Stimulated activated CD8-positive, alpha-beta memory T cell treated with anti-CD3 and anti-CD28 coated beads, Interleukin-7, amount 100 ng/mL, for 1 hour (primary cell): ENCODE measurements around the gene APBB2.

Source experiments
- DNase-seq, 2 donors: peaks; one replicate each; pipeline ENCODE4 v3.0.0-alpha.2; 2020; ENCODE audit warnings: low read depth in 2 of 2

APBB2 gene

DNA sequence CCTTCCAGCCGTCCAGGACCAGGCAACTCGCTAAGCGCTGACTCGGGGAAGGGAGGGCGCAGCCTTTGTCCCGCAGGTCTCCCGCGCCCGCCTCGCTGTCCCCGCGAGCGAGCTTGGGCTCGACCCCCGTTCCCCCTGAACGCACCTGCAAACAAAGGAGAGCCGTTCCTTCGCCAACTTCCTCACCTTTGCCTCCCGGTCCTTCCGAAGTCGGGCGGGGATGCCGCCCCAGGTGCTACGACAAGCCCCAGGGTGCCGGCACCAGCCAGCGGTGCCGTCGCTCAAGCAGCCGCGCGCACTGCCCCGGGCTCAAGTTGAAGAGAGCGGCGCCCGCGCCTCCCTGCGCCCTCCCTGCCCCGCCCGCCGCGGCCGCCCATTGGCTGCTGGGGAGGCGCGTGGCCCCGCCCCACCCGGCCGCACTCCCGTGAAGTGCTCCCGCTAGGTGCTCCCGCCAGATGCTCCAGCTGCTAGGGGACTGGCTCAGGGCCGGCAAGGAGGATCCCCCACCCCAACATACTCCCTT, 357.4 kb downstream of the APBB2 start:
- no peak for DNase-seq

DNA sequence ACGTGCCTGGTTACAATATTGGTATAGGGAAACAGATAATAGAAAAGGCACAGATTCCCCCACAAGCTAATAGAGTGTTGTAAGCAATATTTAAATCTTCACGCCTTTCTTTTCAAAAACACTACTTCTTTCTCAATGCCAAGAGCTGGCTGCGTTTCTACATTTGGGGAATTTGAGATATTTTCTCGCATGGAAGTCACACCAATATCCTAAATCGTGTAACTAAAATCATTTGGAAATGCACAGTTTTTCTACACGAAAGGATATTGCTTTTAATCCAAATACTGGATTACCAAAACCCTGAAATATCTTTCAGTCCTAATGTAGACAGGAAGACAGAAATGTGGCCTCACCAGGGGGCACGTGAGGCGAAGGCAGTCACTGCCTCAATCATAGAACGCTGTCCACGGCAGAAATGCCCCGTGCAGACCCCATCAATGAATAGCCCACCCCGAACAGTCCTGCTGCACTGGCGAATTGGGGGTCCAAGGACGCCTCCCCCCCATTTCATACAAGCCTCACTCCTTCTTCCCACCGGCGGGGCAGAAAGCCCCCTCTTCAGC, 358.0 kb downstream of the APBB2 start:
- DNase-seq = no peak

DNA sequence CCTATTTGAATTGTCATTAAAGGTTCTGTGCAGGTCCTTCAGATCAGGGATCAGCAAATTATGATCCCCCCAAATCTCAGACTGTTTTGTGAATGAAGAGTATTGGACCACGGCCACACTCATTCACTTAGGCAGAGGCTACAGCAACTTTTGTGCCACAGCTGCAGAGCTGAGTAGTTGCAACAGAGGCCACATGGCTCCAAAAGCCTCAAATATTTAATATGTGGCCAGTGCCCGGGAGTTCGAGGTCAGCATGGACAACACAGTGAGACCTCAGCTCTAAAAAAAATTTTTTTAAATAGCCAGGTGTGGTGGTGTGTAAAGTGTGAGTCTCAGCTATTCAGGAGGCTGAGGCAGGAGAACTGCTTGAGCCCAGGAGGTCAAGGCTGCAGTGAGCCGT, 363.8 kb downstream of the APBB2 start:
- no peak for DNase-seq

DNA sequence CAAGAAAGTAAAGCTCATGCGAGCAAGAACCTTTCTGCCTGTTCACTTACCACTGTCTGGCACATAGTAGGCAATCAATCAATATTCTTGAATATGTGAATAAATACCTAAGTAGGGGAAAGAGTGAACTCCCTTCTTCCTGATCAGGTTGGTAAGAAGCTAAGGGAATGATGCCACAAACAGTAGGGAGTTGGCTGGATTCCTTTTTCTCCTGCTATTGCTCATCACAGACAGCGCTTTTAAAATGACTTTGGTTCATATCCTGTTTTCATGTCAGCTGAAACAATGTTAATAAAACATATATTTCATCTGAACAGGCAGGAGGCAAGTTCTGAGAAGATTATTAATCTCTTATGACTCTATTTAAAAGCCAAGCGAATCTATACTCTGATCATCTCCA, 365.4 kb downstream of the APBB2 start:
- DNase-seq = no peak

DNA sequence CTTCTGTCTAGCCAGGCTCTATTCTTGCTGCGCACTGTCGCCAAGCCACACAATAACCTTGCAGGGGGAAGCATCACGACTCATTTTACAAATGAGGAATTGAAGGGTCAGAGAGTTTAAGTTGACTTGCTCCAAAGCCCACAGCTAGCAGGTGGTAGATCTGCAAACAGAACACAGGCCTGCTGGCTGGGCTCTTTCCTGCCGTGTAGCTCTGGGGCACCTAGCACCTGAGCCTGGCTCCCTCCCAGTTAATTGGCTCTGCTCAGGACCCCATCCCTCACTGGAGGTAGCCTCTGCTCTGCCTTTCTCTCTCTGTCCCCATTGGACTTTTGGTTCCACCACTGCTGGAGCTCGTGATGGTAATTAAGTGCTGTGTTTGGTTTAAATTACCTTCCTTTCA, 366.1 kb downstream of the APBB2 start:
- DNase-seq = no peak

DNA sequence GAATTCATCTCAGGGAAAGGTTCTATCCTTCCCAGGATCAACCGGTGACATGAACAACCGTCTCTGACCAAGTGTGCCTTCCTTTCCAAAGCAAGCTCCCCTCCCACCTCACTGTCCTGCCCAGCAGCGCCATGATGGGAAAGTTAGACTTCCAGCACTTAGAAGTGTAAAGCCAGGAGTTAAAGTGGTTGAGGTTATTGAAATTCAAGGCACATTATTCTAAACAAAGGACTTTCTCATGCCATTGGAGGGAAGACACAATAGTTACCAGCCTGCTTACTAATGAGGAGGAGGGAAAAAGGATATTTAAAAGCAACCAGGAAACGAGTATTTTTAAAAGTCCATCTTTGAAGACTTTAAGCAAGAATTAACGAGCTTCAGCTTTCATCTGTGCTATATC, 367.8 kb downstream of the APBB2 start:
- DNase-seq = no peak

DNA sequence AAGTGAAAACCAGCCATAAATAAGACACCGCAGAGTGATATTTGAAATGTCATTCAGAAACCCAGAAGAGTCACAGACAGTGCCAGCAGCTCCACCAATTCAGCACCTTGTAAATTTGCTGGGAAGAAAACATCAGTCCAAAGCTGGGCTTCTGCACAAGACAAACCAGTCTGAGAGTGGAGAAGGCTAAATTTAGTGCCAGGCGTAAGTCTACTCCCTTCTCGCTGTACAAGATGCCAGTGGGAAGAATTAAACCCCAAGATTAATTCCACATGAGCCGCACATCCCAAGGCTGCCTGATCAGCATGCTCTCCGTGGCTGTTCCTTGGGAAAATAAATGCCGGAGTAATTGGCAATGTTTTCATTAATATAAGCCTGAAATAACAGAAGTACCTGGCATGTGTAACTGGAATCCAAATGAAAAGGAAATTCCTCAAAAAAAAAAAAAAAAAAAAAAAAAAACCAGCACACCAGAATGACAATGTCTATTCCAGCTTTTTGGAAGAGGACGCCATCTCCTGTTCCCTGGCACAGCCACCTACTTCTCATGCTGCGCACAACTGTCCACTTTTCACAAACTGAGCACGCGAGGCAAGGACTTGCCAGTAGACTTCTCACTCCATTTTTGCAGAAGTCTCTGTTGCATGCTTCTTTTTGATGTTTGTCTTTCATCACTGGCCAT, 369.0 kb downstream of the APBB2 start:
- DNase-seq = no peak

DNA sequence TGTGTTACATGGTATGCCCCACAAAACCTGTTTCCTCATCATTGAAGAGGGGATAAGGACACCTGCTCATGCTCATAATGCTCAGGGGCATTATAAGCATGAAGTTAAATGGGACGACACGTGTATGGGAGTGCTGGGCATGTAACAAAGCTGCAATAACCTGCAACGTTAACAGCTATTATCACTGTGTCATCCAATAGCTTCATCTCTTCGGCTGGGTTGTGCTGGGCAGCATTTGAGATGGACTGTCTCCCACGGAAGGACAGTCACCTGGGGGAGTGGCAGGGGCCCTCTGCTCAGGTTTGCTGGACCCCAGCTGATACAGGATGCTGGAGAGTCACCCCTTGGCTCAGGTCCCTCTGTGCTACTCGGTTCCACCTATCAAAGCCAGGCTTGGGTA, 370.1 kb downstream of the APBB2 start:
- DNase-seq = no peak

DNA sequence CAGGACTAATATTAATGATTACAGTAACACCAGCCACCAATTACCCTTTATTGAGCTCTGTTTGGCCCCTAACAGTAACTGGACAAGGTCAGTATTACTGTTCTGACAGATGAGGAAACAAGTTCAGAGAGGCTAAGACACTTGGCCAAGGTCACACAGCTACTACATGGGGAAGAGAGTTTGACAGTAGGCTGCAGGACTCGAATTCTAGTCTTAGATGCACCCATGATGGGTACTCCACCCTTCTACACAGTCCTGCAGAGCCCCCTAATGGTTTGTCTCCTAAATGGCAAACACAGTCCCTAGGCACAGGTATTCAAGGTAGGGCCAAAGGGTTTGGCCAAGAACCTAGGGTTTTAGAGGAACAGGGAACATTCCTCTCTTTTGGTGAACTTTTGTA, 370.6 kb downstream of the APBB2 start:
- DNase-seq = no peak

DNA sequence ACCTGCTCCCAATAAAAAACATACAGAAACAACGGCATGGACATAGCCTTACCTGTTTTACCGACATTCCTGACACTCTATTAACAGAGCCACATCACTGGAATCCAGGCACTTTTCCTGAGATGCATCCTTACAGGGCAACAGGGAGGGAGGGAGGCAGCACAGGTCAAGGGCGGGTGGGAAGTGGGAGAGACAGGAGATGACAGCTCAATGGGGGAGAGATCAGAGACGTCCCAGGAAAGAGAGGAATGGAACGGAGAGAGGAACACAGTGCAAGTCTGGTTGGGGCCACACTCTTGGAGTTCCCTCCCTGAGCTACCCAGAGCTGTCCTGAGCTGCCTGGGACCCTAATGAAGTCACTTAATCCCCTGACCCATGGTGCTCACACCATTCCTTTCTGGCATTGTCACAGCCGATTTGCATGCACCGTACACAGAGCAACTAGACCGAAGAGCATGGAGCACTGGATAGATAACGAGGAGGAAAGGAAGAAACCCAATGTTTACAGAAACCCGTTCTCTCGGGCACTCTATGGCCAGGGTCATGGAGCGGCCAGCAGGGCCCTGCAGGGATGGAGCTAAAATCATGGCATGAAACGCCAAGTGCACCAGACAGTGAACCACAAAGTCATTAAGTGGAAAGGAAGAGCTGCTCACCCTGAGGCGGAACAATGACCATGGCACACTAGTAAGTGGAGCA, 371.5 kb downstream of the APBB2 start:
- DNase-seq = no peak

DNA sequence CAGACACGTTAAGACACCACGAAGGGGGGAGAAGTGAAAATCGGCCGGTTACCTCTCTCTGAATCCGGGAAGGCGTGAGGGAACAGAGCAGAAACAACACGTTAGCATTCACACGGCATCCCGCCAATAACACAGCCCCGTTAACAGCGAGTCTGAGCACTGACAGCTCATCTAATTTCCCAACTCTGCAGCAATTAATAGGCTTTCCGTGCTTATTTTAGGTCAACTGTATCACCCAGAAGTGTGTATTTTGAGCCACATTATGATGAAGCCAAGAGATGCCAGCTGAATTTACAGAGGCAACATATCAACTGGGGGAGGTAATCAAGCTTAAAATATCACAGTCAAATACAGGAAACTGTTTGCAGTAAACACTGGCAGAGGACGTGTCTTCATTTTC, 372.0 kb downstream of the APBB2 start:
- no peak for DNase-seq

DNA sequence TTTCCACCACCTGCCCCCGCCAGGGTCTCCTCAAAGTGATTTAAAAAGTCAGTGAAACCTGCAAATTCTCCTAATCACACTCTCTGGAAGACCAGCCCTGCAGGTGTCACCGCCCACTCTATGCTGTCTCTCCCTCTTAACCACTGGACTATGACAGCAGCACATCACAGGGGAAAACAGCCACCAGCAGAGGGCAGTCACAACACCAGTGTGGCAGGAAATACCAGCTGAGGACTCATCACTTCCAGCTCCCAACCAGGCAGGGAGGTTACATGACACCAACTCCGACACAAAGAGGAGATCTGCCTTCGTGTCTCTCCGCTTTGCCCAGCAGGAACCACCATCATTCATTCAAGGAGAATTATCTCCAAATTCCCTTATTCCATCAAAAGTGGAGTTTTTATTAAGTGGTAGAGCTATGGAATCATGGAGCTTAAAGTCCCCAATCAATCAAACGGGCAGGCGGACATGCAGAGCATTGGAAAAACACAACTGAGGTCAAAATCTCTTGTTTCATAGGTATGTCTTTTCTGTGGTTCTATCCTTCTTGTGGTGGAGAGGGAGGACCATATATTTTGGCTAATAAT, 373.3 kb downstream of the APBB2 start:
- DNase-seq = peak; percentile 16 to 41

DNA sequence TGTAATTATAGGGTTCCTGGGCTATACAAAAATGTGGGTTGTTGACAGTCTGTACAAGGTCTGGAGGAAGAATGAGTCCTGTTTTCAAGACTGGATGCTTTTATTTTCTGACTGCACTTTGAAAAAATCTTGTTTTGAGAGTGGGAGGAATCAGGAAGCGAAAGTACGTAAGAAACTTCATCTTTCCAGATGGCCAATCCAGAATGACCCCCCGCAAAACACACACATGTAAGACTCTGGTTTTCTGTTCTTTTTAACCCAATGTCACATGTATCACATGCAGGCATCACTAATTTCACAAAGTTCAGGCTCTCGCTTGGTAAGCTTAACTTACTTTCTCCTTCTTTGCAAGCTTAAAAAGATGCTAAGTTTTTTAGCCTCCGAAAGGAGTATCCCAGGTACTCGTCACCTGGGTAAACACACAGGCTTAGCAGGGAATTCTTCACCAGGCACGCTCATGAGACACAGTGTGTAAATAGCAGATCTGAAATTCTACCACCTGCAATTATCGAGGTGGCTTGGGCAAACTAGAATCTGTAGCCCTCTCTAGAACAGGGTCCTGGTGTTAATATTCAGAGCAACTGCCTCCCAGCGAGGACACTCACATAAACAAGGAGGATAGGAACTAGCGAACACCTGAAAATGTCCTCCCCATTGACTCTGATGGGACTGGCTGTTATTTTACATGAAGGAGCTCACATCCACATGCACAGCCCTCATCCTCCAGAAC, 373.9 kb downstream of the APBB2 start:
- DNase-seq = no peak

DNA sequence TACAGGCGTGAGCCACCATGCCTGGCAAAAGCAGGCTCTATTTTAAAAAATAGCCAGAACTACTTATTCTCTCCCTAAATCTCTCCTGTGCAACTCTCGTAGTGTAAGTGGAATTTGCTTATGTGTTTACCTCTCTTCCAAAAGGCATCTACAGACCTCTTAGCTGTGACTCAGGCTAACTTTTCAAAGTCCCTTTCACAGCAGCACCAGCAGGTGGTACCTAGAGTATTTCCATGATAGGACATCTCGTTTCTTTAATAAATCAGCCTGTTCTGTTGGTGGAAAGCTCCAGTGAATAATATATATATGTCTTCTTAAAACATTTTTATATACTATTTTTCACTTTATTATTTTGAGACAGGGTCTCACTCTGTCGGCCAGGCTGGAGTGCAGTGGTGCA, 375.6 kb downstream of the APBB2 start:
- DNase-seq = no peak

DNA sequence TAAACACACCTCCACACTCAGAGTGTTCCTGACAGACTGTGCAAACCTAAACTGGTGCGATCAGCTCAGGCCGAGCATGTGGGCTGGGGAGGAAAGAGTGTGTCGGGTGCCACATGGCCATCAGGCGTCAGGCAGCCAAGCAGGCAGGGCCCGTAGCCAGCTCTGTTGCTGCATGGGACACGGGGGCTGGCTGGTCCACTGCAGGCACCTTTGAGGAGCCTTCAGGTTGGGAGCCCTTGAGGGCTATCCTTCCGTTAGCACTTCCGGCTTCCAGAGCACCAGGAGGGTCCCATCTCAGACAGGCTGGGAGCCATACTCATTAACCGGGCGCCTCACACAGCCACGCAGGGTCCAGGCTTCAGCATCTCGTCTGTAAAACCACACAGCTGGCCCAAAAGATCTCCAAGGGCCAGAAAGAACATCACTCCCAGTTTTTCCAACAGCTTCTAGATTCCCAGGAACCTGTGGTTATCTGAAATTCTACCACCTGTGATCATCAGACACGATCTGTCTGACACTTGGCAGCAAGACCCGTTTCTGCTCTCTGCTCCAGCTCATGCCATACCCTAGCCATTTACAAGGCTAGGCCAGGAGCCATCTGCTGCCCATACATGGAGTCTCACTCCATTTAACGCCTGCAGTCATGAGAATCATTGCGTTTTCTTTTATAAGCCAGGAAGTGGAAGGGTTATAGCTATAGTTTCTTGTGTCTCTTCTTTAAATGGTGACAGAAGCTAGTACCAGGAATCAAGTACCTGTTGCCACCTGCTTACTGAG, 377.1 kb downstream of the APBB2 start:
- no peak for DNase-seq

DNA sequence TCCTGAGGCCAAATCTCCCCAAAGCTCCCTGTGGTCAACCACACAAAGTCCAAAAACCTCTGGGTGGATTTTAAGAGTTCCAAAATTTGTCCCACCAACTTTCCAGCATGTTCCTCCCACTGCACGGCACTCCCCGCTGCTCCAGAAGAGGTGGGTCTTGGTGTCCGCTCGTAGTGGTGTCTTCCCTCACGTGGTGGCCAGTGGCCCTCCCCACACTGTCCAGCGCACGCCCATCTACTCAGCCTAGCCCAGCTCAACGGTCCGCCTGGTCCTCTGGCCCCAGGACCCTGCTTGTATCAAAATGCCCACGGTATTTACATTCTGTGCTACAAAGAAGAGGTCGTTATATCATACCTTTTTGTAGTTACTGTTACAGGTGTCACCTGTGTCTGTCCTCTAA, 381.1 kb downstream of the APBB2 start:
- DNase-seq = no peak

DNA sequence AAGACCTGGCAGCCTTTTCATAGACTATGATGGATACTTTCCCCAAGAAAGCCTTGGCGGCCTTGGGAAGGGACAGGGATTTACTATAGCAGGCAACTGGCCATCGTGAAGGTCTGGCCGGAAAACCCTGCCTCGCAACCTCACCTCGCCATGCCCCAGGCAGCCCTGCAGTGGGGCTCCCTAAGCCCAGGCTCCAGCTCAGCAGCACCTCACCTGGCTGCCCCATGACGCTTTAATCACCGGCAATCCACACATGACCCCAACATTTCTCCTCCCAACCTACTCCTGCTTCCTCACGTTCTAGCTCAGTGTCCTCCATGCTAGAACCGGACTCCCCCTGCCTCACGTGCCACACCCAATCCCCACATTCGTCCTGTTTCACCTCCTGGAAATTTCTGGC, 382.2 kb downstream of the APBB2 start:
- DNase-seq = no peak

DNA sequence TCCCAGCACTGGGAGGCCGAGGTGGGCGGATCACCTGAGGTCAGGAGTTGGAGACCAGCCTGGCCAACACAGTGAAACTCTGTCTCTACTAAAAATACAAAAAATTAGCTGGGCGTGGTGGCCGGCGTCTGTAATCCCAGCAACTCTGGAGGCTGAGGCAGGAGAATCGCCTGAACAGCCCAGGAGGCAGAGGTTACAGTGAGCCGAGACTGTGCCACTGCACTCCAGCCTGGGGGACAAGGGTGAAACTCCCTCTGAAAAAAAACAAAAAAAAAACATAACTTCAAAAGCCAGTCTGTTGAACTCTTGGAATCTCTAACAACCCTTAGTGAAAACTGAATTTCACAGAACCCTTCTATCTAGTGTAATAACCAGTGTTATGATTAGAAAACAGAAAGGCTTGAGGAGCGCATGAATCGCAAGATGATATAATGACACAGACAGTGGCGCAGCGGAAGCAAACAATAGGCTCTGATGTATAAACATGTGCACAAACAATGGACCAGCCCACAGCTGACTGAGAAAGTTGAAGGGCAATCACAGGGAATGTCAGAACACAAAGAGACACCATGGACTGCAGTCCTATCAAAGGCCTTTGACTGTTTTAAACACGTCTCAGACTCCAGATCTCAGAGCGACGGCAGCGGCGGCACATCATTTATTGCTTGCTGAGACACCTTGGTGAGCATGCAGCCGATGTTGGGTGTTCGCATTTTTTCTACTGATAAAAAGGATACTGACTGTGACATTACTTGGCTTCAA, 383.0 kb downstream of the APBB2 start:
- DNase-seq = no peak

DNA sequence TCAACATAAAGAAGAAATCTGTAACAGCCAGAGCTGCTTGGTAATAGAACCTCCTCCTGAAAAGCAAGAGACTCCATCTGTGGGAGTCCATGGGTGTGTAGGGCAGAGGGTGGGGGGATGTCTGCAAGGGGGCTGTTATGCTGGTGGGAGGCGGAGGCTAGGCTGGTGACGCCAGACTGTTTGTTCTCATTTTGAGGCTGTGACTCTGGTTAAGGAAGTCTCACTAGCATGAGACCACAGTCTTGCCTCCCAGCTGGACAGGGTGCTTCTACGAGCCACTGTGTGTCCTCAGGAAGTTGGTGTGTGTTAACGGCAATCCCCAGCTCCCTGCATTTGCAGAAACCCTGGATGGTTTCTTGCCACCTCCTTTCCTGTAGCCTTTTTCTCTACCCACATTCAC, 384.8 kb downstream of the APBB2 start:
- DNase-seq = no peak

DNA sequence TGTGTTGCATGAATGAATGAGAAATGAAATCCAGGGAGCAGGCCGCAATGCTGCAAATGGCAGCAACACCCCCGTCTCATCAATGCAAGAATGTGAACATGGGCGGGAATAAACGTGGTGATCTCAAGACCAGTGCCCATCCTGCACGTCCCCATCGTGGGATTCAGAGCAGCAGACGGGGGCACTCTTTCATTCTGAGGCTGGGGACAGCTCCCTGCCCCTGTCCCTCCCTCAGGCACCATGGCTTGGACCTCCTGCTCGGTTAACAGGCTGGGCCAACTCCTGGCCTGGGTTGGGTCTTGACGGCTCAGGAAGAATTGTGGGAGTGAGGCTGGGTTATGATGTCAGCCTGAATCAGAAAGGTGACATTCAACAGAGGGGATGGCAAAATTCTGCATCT, 385.7 kb downstream of the APBB2 start:
- no peak for DNase-seq

DNA sequence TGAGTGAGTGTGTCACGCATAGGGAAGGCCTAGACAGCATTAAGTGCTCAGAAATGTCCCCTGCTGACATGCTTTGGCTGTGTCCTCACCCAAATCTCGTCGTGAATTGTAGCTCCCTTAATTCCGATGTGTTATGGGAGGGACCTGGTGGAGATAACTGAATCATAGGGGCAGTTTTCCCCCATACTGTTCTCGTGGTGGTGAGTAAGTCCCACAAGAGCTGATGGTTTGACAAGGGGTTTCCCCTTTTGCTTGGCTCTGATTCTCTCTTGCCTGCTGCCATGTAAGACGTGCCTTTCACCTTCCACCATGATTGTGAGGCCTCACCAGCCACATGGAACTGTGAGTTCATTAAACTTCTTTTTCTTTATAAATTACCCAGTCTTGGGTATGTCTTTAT, 386.6 kb downstream of the APBB2 start:
- no peak for DNase-seq
